ENCODE measurements around the gene AAMP. TPM values are rescaled to one million over a fixed set of nuclear protein-coding genes. Genes with fewer than 3 reads are reported as not detected.

AAMP gene
- polyA plus RNA-seq, 6 donors from 2014 or later = 80.7 to 109 (median 96.4) TPM

DNA sequence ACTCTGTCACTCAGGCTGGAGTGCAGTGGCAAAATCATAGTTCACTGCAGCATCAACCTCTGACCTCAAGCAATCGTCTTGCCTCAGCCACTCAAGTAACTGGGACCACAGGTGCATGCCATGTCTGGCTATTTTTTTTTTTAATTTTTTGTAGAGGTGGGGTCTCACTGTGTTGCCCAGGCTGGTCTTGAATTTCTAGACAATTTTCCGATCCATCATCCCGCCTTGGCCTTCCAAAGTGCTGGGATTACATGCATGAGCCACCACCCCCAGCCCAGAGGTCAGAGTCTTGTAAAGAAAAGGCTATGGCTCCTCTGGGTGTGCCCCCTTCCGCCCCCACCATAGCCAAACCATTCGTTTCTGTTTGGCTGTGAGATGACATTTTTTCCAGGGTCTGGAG, 35.4 kb upstream of the AAMP start:
- ATAC-seq (ENCODE audit: low read depth in 2 of 2) (no peak), DNase-seq (no peak)
- Mint-ChIP-seq H3K27me3 (no peaks in the 10 kb centered on the region), H3K9me3 (no peaks in the 10 kb centered on the region), H3K4me3 (no peak overlapping the region), H3K4me1 (peaks cover 7 to 13% (median 7%) of the 10 kb centered on the region in 3 donors), H3K36me3 (no peaks in the 10 kb centered on the region), H3K27ac (no peak overlapping the region)

DNA sequence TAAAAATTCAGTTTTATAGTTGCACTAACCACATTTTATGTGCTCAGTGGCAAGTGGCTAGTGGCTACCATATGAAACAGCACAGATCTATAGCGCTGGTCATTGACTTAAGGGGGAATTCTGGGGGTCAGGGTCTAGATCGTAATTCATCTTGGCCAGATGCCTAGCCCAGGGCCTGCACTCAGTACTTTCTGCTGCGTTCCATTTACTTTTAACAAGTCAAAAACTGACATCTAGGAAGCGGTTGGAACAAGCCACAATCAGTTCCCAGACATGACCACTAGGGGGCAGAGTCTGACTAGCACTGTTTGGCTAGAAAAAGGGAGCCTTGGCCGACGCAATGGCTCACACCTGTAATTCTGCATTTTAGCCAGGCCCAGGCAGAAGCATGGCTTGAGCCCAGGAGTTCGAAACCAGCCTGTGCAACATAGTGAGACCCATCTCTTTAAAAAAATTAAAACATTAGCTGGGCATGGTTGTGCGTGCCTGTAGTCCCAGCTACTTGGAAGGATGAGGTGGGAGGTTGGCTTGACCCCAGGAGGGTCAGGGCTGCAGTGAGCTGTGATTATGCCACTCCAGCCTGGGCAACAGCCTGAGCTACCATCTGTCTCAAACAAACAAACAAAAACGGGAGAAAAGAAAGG, 31.4 kb upstream of the AAMP start:
- Mint-ChIP-seq H3K9me3 (no peaks in the 10 kb centered on the region), H3K4me3 (peak overlapping the region in 1 of 8 donors; percentile 12), H3K4me1 (peaks cover 7 to 12% (median 7%) of the 10 kb centered on the region in 3 donors), H3K27ac (peak overlapping the region in 5 of 6 donors; percentile 47 to 90 (median 59)), H3K27me3 (no peaks in the 10 kb centered on the region), H3K36me3 (no peaks in the 10 kb centered on the region)
- DNase-seq (peak; percentile 81), ATAC-seq (ENCODE audit: low read depth in 2 of 2) (peak; percentile 97 to 98)

DNA sequence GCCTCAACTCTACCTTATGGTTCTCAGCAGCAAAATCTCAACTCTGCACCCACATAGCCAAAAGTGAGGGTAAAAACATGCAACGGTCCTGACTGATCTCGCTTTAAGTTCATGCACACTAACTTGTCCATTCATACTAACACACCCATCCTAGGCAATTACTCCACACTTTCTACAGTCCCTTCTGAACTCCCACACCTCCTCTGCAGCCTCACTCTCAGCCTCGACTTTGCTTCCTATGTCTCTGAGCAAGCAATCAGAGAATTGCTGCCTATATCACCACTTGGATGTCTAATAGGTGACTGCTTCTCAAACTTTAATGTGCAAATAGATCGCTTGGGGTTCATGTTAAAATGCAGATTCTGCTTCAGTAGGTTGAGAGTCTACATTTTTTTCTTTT, 30.2 kb upstream of the AAMP start:
- DNase-seq = no peak
- Mint-ChIP-seq H3K27ac (peak overlapping the region in 1 of 6 donors; percentile 62), H3K36me3 (no peaks in the 10 kb centered on the region), H3K4me3 (no peak overlapping the region), H3K27me3 (no peaks in the 10 kb centered on the region), H3K4me1 (peaks cover 10 to 12% (median 10%) of the 10 kb centered on the region in 3 donors), H3K9me3 (no peaks in the 10 kb centered on the region)
- ATAC-seq (ENCODE audit: low read depth in 2 of 2) = no peak

DNA sequence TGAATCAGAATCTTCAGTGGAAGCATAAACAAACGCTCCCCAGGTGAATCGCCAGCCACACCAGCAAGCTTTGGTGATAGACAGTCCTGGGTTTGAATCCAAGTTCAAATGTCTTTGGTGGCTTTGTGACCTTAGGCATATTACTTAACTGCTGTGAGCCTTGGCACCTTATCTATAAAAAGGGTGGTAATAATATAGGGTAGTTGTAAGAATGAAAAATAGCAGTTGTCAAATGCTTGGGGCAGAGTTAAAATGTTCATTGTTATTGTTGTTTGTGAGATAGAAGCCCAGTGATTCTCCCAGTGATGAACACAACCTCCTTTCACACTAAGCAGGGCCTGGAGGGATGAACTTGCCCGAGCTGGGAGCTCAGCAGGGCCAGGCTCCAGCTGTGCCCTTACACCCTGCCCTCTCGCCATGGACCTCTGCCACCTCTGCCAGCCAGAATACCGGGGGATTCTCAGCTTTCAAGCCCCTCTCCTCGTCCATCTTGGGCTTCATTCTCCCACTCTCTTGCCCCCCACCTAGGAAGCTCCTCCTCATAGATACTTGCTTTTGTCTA, 28.5 kb upstream of the AAMP start:
- peak overlapping the region in 1 of 6 donors; percentile 91 for H3K27ac Mint-ChIP-seq
- ATAC-seq (ENCODE audit: low read depth in 2 of 2) (no peak), DNase-seq (no peak)
- H3K4me3 Mint-ChIP-seq = no peak overlapping the region
- H3K36me3 Mint-ChIP-seq = no peaks in the 10 kb centered on the region
- no peaks in the 10 kb centered on the region for H3K27me3 Mint-ChIP-seq
- H3K4me1 Mint-ChIP-seq = peaks cover 23 to 26% (median 23%) of the 10 kb centered on the region in 3 donors
- no peaks in the 10 kb centered on the region for H3K9me3 Mint-ChIP-seq

DNA sequence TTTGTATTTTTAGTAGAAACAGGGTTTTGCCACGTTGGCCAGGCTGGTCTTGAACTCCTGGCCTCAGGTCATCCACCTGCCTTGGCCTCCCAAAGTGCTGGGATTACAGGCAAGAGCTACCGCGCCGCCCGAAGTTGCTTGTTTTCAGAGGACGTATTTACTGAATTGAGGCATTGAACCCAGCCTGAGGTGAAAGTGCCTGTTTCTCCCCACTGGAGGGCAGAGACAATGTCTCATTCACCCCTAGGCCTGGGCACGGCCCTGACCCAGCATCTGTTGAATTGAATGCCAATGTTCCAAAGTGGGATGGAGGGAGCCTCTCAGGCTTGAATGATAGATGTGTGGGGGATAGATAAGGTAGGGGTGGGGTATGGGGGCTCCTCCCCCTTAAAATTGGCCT, 26.9 kb upstream of the AAMP start:
- Mint-ChIP-seq H3K27me3 (no peaks in the 10 kb centered on the region), H3K27ac (peak overlapping the region in 1 of 6 donors; percentile 56), H3K4me3 (no peak overlapping the region), H3K9me3 (no peaks in the 10 kb centered on the region), H3K36me3 (no peaks in the 10 kb centered on the region), H3K4me1 (peaks cover 28 to 36% (median 33%) of the 10 kb centered on the region in 3 donors)
- no peak for ATAC-seq (ENCODE audit: low read depth in 2 of 2)
- DNase-seq = no peak

DNA sequence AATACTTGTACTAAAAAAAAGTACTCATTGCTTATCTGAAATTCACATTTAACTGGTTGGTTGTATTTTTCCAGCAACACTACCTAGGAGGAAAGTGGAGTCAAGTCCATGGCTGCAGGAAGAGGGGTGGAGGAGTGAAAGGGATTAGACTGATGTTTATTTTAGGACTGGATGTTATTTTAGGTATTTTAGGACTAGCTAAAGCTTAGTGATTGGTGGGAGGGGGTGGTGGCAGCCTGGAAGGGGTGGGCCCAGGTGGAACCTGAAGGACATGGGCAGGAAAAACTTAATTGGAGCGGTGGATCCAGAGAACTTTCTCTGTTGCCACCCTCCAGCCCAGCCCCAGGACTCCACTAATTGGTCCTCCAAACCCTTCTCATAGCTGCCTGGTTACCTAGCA, 26.3 kb upstream of the AAMP start:
- ATAC-seq (ENCODE audit: low read depth in 2 of 2) (no peak), DNase-seq (no peak)
- Mint-ChIP-seq H3K4me1 (peaks cover 29 to 38% (median 32%) of the 10 kb centered on the region in 3 donors), H3K4me3 (no peak overlapping the region), H3K27me3 (no peaks in the 10 kb centered on the region), H3K27ac (peak overlapping the region in 1 of 6 donors; percentile 20), H3K9me3 (no peaks in the 10 kb centered on the region), H3K36me3 (no peaks in the 10 kb centered on the region)

DNA sequence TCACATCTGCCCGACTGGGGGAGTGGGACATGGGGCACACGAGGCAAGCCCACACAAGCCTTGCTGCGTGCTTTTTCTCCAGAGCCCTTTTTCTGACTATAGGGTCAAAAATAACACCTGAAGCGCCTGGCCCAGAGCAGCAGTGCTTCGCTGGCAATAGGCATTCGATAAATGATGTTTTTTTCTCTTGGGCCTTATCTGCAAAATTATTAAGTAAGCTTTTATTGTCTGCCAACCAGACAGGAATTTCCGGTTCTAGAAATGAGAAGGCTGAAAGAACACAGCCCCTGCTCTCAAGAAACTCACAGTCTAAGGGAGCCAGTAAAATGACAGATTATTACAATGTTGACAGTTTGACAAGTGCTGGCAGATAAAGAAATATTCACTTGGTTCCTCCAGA, 25.1 kb upstream of the AAMP start:
- no peak for DNase-seq
- Mint-ChIP-seq H3K36me3 (no peaks in the 10 kb centered on the region), H3K9me3 (no peaks in the 10 kb centered on the region), H3K4me1 (peaks cover 36 to 48% (median 42%) of the 10 kb centered on the region in 3 donors), H3K27me3 (no peaks in the 10 kb centered on the region), H3K4me3 (no peak overlapping the region), H3K27ac (peak overlapping the region in 5 of 6 donors; percentile 36 to 87 (median 53))
- ATAC-seq (ENCODE audit: low read depth in 2 of 2) = no peak

DNA sequence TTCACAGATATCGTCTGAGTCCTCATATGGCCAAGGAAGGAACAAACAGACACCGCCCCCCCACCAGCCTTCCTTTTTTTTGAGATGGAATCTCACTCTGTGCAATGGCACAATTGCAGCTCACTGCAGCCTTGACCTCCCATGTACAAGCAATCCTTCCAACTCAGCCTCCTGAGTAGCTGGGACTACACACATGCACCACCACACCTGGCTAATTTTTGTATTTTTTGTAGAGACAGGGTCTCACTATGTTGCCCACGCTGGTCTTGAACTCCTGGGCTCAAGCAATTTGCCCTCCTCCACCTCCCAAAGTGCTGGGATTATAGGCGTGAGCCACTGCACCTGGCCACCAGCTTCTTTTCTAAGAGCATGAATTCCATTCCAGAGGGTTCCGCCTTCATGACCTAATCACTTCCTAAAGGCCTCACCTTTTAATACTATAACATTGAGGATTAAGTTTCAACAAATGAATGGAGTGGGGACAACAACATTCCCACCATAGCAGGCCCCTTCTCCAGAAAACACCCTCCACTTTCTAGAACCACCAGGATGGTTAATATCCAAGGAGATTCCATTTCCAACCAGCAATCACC, 24.6 kb upstream of the AAMP start:
- peak overlapping the region in 4 of 8 donors; percentile 20 to 55 (median 46) for H3K4me3 Mint-ChIP-seq
- no peaks in the 10 kb centered on the region for H3K9me3 Mint-ChIP-seq
- ATAC-seq (ENCODE audit: low read depth in 2 of 2) (no peak), DNase-seq (no peak)
- peaks cover 38 to 53% (median 47%) of the 10 kb centered on the region in 3 donors for H3K4me1 Mint-ChIP-seq
- H3K27ac Mint-ChIP-seq = peak overlapping the region; percentile 53 to 100 (median 81)
- H3K27me3 Mint-ChIP-seq = no peaks in the 10 kb centered on the region
- no peaks in the 10 kb centered on the region for H3K36me3 Mint-ChIP-seq

DNA sequence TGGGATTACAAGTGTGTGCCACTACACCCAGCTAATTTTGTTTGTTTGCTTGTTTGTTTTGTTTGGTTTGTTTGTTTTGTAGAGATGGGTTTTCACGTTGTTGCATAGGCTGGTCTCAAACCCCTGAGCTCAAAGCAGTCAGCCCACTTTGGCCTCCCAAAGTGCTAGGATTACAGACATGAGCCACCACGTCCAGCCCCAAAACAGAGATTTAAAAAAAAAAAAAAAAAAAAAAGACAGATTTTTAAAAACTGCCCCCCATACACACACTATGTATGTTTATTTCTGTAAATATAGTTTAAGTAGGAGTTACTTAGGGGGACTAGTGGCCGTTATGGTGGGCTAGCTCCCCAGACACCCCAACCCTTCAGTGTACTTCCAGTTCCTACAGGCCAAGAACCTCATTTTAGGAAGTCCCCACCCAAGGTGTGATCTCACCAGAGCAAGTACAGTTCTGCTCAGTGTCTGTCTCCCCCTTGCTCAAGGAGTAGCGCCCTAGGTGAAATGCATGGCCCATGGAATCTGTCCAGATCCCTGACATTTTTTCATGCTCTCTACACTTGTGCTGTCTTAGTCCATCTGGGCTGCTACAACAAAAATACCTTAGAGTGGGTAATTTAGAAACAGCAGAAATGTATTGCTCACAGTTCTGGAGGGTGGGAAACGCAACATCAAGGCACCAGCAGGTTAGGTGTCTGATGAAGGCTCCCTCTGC, 23.9 kb upstream of the AAMP start:
- no peak for DNase-seq
- H3K9me3 Mint-ChIP-seq = no peaks in the 10 kb centered on the region

DNA sequence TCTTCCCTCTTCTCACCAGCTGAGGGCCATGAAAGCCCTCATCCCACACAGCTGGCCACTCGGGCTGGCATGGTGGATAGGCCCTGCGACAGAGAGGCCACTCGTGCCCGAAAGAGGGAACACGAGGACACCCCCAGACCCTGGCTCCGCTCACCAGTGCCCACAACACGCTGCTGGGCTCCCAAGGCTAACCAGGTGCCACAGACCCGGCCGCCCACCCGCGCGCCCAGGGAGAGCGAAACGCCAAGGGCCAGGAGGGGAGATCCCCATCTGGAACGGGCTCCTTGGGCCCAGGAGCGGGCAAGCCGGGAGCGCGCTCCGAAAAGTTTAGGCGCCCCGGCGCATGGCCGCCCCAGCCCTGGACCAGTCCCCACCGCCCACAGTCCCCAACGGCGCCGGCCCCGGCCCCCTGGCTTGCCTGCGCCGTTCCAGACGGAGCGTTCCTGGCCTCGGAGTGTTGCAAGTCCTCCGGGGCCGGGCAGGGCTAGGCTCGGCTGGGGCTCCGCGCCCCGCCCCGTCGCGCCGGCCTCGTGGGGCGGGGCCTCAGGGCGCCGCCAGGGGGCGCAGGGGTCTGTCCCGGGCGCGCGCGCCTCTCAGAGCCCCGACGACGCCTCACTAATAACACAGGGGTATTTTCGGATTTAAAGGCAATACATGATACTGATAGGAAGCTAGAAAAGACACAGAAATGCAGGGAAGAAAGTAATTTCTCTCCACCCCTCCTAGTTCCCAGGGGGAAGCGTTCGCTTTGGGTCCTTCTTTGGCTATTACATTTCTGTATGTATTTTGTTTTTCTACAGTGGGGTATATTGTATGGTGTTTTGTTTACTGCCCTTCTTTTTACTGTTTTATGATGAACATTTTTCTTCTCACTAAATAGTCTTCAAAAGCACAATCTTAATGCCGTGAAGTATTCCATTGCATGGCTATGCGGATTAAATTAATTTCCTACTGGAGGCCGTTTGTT, 22.4 kb upstream of the AAMP start, which contains the start of gene TMBIM1:
TSS of gene TMBIM1 (minus strand) at position 456 of the 967 bp plus-strand sequence. CDS start 10,362 bp downstream, outside the sequence.
- peak; percentile 69 to 74 for ATAC-seq (ENCODE audit: low read depth in 2 of 2)
- Mint-ChIP-seq H3K36me3 (no peaks in the 10 kb centered on the region), H3K4me1 (peaks cover 50 to 71% (median 69%) of the 10 kb centered on the region in 3 donors), H3K27ac (peak within 1 kb of the TSS; percentile 95 to 100 (median 99)), H3K27me3 (no peaks in the 10 kb centered on the region), H3K4me3 (peak within 1 kb of the TSS; percentile 65 to 95 (median 90)), H3K9me3 (no peaks in the 10 kb centered on the region)
- DNase-seq = peak; percentile 85

More for the DNA sequence above, 23.9 kb upstream of the AAMP start:
- ATAC-seq (ENCODE audit: low read depth in 2 of 2) = no peak
- Mint-ChIP-seq H3K4me3 (peak overlapping the region; percentile 12 to 86 (median 54)), H3K4me1 (peaks cover 41 to 58% (median 54%) of the 10 kb centered on the region in 3 donors), H3K36me3 (no peaks in the 10 kb centered on the region), H3K27ac (peak overlapping the region in 5 of 6 donors; percentile 53 to 100 (median 69)), H3K27me3 (no peaks in the 10 kb centered on the region)

DNA sequence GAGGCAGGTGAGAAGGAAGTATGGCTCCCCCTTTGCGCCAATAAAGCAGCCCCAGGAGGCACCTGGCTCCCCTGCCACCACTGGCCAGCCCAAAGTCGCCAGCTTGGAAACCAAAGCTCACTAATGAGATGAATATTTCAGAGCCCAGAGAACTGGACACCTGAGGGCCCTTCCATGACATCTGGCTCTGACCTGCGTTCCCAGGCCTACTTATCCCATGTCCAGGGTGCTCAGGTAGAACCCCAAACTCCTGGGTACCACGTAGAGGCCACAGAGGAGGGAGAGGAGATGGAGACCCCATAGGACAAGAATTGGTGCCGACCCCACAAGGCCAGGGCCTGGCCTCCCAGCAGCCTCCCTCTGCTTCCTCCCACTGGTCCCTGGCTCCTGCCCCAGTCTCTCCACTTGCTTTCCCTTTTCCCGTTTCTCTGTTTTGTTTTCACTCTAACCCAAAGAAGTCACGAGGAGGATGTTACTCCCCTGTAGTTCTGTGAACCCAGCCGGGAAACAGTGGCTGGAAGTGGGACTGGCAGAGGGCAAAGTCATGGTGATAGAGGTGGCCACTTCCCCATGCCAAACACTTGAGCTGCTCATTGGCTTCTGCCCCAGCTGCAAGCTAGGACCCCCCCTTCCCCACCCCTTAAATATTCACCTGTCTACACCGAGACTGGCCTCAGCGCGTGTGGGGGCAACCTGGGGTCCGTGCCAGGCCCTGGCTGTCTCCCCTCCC, 21.5 kb upstream of the AAMP start:
- H3K9me3 Mint-ChIP-seq = no peaks in the 10 kb centered on the region
- H3K36me3 Mint-ChIP-seq = no peaks in the 10 kb centered on the region
- DNase-seq (no peak), ATAC-seq (ENCODE audit: low read depth in 2 of 2) (no peak)
- no peaks in the 10 kb centered on the region for H3K27me3 Mint-ChIP-seq
- H3K4me1 Mint-ChIP-seq = peaks cover 59 to 79% (median 77%) of the 10 kb centered on the region in 3 donors
- H3K4me3 Mint-ChIP-seq = peak overlapping the region; percentile 65 to 95 (median 90)
- peak overlapping the region; percentile 95 to 100 (median 99) for H3K27ac Mint-ChIP-seq

All from naive B cell (primary cell).